HepG2 (cell line): Measurements from ENCODE around the gene ASXL1. TPM values are rescaled to one million over a fixed set of nuclear protein-coding genes. Genes with fewer than 3 reads are reported as not detected.

Experiments used
- ATAC-seq: fragments of 200-7000 bp; cut with Tn5 transposase; 3 replicates; pipeline ENCODE4 v1.9.1; 2020; ENCODE audit warnings: mild to moderate bottlenecking, moderate library complexity
- BruUV-seq: library from RNA; stranded (reverse); fragments of 400-500 nt; replicated peaks from 2 replicates; lab custom pipeline; 2021; lab: Mats Ljungman, UMichigan
- CTCF ChIA-PET: fragments of 300-600 bp; formaldehyde crosslinking; extraction: SDS; loops from one replicate; lab custom pipeline; 2021; ENCODE audit warnings: low total read pairs, inconsistent platforms, low intra/inter-chr PET ratio; lab: Yijun Ruan, JAX
- POLR2A ChIA-PET: fragments of 350-600 bp; sonication (Branson Sonifier 250); formaldehyde crosslinking; loops from one replicate; lab custom pipeline; 2020; ENCODE audit warnings: antibody characterized with exemption, inconsistent platforms; lab: Yijun Ruan, JAX
- DNase-seq: peaks from one replicate; pipeline ENCODE4 v3.0.0-alpha.2; 2015; ENCODE audit warnings: low spot score
- FAIRE-seq: peaks from 3 replicates; lab custom pipeline; 2011; peaks lifted over from hg19 to GRCh38; lab: Jason Lieb, UNC
- H2AFZ ChIP-seq: one replicate; pipeline ENCODE4 v1.6.1; 2011; ENCODE audit warnings: low read length, inconsistent platforms
- H3K27ac ChIP-seq: fragments of 300-600 bp; 3 replicates; pipeline ENCODE4 v1.8.0; 2011; ENCODE audit warnings: mixed run types, mild to moderate bottlenecking, mixed read lengths, low read length, inconsistent platforms; ENCODE audit not compliant: insufficient read depth; ENCODE audit errors: extremely low read length
- H3K27me3 ChIP-seq, 2 experiments: fragments of 200-600 bp in 1 of 2; 2 replicates in 1 of 2; 3 replicates in 1 of 2; pipeline versions ENCODE4 v1.6.0 to v1.8.0; 2011; ENCODE audit warnings: low read length in 2 of 2, mild to moderate bottlenecking in 2 of 2, moderate library complexity in 2 of 2, inconsistent platforms in 1 of 2; ENCODE audit not compliant: insufficient read depth in 2 of 2, control insufficient read depth in 1 of 2
- H3K36me3 ChIP-seq, 2 experiments: fragments of 200-600 bp in 1 of 2; replicated peaks in 1 of 2; 2 replicates in 1 of 2; 3 replicates in 1 of 2; pipeline versions ENCODE4 v1.5.1 to v1.8.0; 2011; ENCODE audit warnings: low read length in 2 of 2, inconsistent platforms in 1 of 2; ENCODE audit not compliant: insufficient read depth in 2 of 2, control insufficient read depth in 1 of 2
- H3K4me1 ChIP-seq: 2 replicates; pipeline ENCODE4 v1.5.1; 2012; ENCODE audit warnings: low read length, inconsistent platforms; ENCODE audit not compliant: insufficient read depth
- H3K4me2 ChIP-seq: 2 replicates; pipeline ENCODE4 v1.6.0; 2011; ENCODE audit warnings: low read depth, low read length, inconsistent platforms
- H3K4me3 ChIP-seq, 3 experiments: fragments of 200-600 bp in 1 of 3; sonication (generic), shearing (Covaris generic) in 1 of 3; replicated peaks in 1 of 3; 2 replicates each; pipeline ENCODE4 v1.5.1; 2011 to 2016; ENCODE audit warnings: low read length in 3 of 3, inconsistent platforms in 2 of 3, low read depth in 2 of 3, mild to moderate bottlenecking in 2 of 3, control low read depth in 1 of 3, mixed read lengths in 1 of 3; ENCODE audit not compliant: insufficient read depth in 1 of 3
- H3K79me2 ChIP-seq: one replicate; pipeline ENCODE4 v1.6.1; 2011; ENCODE audit warnings: low read length, inconsistent platforms; ENCODE audit not compliant: insufficient read depth
- H3K9ac ChIP-seq: 2 replicates; pipeline ENCODE4 v1.6.0; 2011; ENCODE audit warnings: mild to moderate bottlenecking, low read depth, low read length, inconsistent platforms; ENCODE audit not compliant: insufficient read depth
- H3K9me3 ChIP-seq: 2 replicates; pipeline ENCODE4 v1.5.1; 2012; ENCODE audit warnings: mild to moderate bottlenecking, low read length
- H4K20me1 ChIP-seq: 2 replicates; pipeline ENCODE4 v1.6.0; 2011; ENCODE audit warnings: inconsistent platforms, mild to moderate bottlenecking, low read length, moderate library complexity; ENCODE audit not compliant: insufficient read depth
- HNRNPL ChIP-seq: fragments of 200-400 bp; formaldehyde crosslinking; IDR thresholded peaks from 2 replicates; pipeline ENCODE4 v1.6.1; 2017; ENCODE audit warnings: mild to moderate bottlenecking, low read depth, low read length
- KLF15 ChIP-seq: sonication (generic); formaldehyde crosslinking; IDR thresholded peaks from 2 replicates; pipeline ENCODE4 v1.8.1; 2023; ENCODE audit warnings: borderline replicate concordance, mild to moderate bottlenecking, inconsistent platforms, missing genetic modification reagents, mixed read lengths
- MED8 ChIP-seq: sonication (generic); formaldehyde crosslinking; IDR thresholded peaks from 2 replicates; pipeline ENCODE4 v1.8.1; 2023; ENCODE audit warnings: mild to moderate bottlenecking, missing genetic modification reagents; ENCODE audit not compliant: insufficient replicate concordance
- NBN ChIP-seq: fragments of 450-650 bp; conservative IDR thresholded peaks from 2 replicates; pipeline ENCODE4 v1.6.1; 2017
- RBFOX2 ChIP-seq: fragments of 200-400 bp; formaldehyde crosslinking; IDR thresholded peaks from 2 replicates; pipeline ENCODE4 v1.6.1; 2017; ENCODE audit warnings: low read depth, mild to moderate bottlenecking, low read length
- SNAPC2 ChIP-seq: sonication (generic); formaldehyde crosslinking; IDR thresholded peaks from 2 replicates; pipeline ENCODE4 v1.8.1; 2022; ENCODE audit warnings: mild to moderate bottlenecking, missing genetic modification reagents
- SP1 ChIP-seq, 2 experiments: fragments of 450-650 bp in 1 of 2; sonication (generic) in 1 of 2; formaldehyde crosslinking in 1 of 2; IDR thresholded peaks; 2 replicates each; pipeline versions ENCODE4 v1.4.0 to v1.6.1; 2016 to 2020; ENCODE audit warnings: missing genetic modification reagents in 1 of 2
- TEAD3 ChIP-seq: optimal IDR thresholded peaks from 2 replicates; pipeline ENCODE3; 2016; ENCODE audit warnings: borderline replicate concordance
- ZBTB7B ChIP-seq: sonication (generic); formaldehyde crosslinking; IDR thresholded peaks from 2 replicates; pipeline ENCODE4 v1.4.0; 2020; ENCODE audit warnings: missing genetic modification reagents
- ZC3H13 ChIP-seq: sonication (generic); formaldehyde crosslinking; IDR thresholded peaks from 2 replicates; pipeline ENCODE4 v1.8.1; 2023; ENCODE audit warnings: mild to moderate bottlenecking, missing genetic modification reagents, moderate library complexity
- ZMYM3 ChIP-seq: sonication (generic); formaldehyde crosslinking; IDR thresholded peaks from 2 replicates; pipeline ENCODE4 v1.5.1; 2020; ENCODE audit warnings: mild to moderate bottlenecking, missing genetic modification reagents
- ZNF446 ChIP-seq: sonication (generic); formaldehyde crosslinking; IDR thresholded peaks from 2 replicates; pipeline ENCODE4 v1.5.0; 2020; ENCODE audit warnings: mild to moderate bottlenecking, missing genetic modification reagents
- ZNF605 ChIP-seq: sonication (generic); formaldehyde crosslinking; IDR thresholded peaks from 2 replicates; pipeline ENCODE4 v1.8.0; 2022; ENCODE audit warnings: mild to moderate bottlenecking, missing genetic modification reagents
- ZNF776 ChIP-seq: sonication (generic); formaldehyde crosslinking; IDR thresholded peaks from 2 replicates; pipeline ENCODE4 v1.4.0; 2020; ENCODE audit warnings: mild to moderate bottlenecking, missing genetic modification reagents
- WGBS: methylation state at CpG from one replicate; pipeline ENCODE4 v1.1.6; 2017; ENCODE audit warnings: low lambda C conversion rate; 5-methylcytosine and 5-hydroxymethylcytosine counted together
- in situ Hi-C: cut with HindIII; loops from 2 replicates; pipeline ENCODE4 v1.10.0; 2017; ENCODE audit warnings: low pct_unique_long_range_greater_than_20kb; ENCODE audit not compliant: extremely low pct_ligation_motif_present
- intact Hi-C: fragments of 100-400 bp; cut with micrococcal nuclease; formaldehyde crosslinking; loops from one replicate; pipeline ENCODE4 v1.10.0; 2022; ENCODE audit not compliant: unreplicated experiment
- polyA plus RNA-seq, 8 experiments: library from polyadenylated mRNA; depleted of rRNA in 3 of 8; stranded (reverse) in 7 of 8; unstranded in 1 of 8; fragments of >200 nt; fragmentation: Illumina TruSeq in 4 of 8; extraction: Trizol in 4 of 8; gene quantifications; 2 replicates each; pipeline versions ENCODE4 v1.2.1 to v1.2.3, GENCODE V29; 2011 to 2016; ENCODE audit warnings: low read depth in 4 of 8, missing spikeins in 1 of 8, mixed read lengths in 1 of 8; ENCODE audit not compliant: insufficient read depth in 1 of 8
- total RNA-seq, 5 experiments: library from RNA; depleted of rRNA; stranded (reverse); fragments of >200 nt; fragmentation: Illumina TruSeq; extraction: Trizol; gene quantifications; 2 replicates each; pipeline ENCODE4 v1.2.3, GENCODE V29; 2016; ENCODE audit warnings: low read depth in 1 of 5
- TF ChIP-seq, protein P1 (sequence below): sonication (generic); formaldehyde crosslinking; IDR thresholded peaks from 2 replicates; pipeline ENCODE4 v1.4.0; 2020; ENCODE audit warnings: mild to moderate bottlenecking, missing genetic modification reagents
- TF ChIP-seq, protein P2 (sequence below): sonication (generic); formaldehyde crosslinking; IDR thresholded peaks from 2 replicates; pipeline ENCODE4 v1.4.0; 2020; ENCODE audit warnings: mild to moderate bottlenecking, low read depth, missing genetic modification reagents
- TF ChIP-seq, protein P3 (sequence below): sonication (generic); formaldehyde crosslinking; IDR thresholded peaks from 2 replicates; pipeline ENCODE4 v1.4.0; 2020; ENCODE audit warnings: missing genetic modification reagents

Gene ASXL1
- total and polyA plus RNA-seq, 2 of the 13 experiments (the other 11 are each of a cell fraction or from before 2014, with no cell fraction given), result 62.1 to 74.8 TPM

DNA sequence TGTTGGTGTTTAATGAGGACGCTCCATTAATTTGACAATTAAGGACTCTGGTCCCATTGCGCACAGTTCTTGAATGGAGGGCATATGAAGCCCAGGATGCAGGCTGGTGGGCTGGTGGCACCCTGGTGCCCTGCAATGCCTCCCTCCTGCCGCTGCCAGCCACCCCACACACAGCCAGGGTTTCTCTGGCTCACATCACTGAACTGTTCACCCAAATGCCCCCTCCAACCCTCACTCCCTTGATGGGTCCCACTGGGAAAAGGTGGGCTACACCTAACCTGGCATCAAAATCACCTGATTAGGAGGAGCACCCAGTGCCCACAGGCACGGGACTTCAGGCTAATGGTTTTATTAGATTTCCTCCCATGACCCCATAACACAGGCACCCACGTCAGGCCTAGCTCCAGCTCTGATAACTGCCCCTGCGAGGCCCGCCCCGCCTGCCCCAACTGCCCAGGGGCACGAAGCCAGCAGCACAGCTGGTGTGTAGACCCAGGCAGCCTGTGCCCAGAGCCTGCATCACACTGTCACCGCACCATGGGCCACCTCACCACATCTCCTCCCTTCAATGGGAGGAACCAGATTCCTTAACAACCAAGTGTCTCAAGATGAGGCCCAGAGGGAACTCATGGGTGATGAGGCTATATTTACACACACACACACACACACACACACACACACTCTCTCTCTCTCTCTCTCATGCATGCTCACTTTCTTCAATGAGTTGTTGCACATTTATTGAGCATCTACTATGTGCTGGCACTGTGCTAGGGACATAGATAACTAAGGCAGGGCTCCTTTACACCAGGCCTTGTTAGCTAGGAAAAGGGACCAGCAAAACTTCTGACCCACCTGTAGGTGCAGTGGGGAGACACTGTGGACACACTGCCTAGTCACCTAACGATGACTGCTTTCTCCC lies 119.7 kb downstream of the ASXL1 start:
- no TSS peak for BruUV-seq
- intact Hi-C loops, result no loop called here
- TF ChIP-seq ZBTB7B (CRISPR knock-in tag), result 0 out of 2 replicates have a peak, but pooled peaks have one; percentile 6
- no peak for TF ChIP-seq KLF15
- peak; percentile 86; the same call in 1 of the 2 replicates for TF ChIP-seq ZMYM3 (CRISPR knock-in tag)
- TF ChIP-seq ZNF776, result 0 out of 2 replicates have a peak, but pooled peaks have one; percentile 45
- TF ChIP-seq ZNF446 (CRISPR knock-in tag), result no peak
- TF ChIP-seq, protein P1, sequence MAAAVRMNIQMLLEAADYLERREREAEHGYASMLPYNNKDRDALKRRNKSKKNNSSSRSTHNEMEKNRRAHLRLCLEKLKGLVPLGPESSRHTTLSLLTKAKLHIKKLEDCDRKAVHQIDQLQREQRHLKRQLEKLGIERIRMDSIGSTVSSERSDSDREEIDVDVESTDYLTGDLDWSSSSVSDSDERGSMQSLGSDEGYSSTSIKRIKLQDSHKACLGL (CRISPR knock-in tag), result 0 out of 2 replicates have a peak, but pooled peaks have one; percentile 20
- 0 out of 2 replicates have a peak, but pooled peaks have one; percentile 30 for TF ChIP-seq HNRNPL
- 0 out of 2 replicates have a peak, but pooled peaks have one; percentile 21 for TF ChIP-seq NBN
- TF ChIP-seq, protein P2, sequence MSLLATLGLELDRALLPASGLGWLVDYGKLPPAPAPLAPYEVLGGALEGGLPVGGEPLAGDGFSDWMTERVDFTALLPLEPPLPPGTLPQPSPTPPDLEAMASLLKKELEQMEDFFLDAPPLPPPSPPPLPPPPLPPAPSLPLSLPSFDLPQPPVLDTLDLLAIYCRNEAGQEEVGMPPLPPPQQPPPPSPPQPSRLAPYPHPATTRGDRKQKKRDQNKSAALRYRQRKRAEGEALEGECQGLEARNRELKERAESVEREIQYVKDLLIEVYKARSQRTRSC, result 0 out of 2 replicates have a peak, but pooled peaks have one; percentile 46
- no peak for TF ChIP-seq ZC3H13 (CRISPR knock-in tag)
- peak; percentile 48 for TF ChIP-seq MED8 (CRISPR knock-in tag)
- TF ChIP-seq, protein P3, sequence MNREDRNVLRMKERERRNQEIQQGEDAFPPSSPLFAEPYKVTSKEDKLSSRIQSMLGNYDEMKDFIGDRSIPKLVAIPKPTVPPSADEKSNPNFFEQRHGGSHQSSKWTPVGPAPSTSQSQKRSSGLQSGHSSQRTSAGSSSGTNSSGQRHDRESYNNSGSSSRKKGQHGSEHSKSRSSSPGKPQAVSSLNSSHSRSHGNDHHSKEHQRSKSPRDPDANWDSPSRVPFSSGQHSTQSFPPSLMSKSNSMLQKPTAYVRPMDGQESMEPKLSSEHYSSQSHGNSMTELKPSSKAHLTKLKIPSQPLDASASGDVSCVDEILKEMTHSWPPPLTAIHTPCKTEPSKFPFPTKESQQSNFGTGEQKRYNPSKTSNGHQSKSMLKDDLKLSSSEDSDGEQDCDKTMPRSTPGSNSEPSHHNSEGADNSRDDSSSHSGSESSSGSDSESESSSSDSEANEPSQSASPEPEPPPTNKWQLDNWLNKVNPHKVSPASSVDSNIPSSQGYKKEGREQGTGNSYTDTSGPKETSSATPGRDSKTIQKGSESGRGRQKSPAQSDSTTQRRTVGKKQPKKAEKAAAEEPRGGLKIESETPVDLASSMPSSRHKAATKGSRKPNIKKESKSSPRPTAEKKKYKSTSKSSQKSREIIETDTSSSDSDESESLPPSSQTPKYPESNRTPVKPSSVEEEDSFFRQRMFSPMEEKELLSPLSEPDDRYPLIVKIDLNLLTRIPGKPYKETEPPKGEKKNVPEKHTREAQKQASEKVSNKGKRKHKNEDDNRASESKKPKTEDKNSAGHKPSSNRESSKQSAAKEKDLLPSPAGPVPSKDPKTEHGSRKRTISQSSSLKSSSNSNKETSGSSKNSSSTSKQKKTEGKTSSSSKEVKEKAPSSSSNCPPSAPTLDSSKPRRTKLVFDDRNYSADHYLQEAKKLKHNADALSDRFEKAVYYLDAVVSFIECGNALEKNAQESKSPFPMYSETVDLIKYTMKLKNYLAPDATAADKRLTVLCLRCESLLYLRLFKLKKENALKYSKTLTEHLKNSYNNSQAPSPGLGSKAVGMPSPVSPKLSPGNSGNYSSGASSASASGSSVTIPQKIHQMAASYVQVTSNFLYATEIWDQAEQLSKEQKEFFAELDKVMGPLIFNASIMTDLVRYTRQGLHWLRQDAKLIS, result no peak
- TF ChIP-seq ZNF605 (CRISPR knock-in tag), result peak; percentile 8; the same call in 1 of the 2 replicates
- 0 out of 2 replicates have a peak, but pooled peaks have one; percentile 29 for TF ChIP-seq RBFOX2
- TF ChIP-seq TEAD3 (CRISPR knock-in tag), result peak; percentile 15
- TF ChIP-seq SP1 (IDR thresholded peaks at IDR 0.05), result no peak
- TF ChIP-seq SP1 (CRISPR knock-in tag; IDR thresholded peaks at IDR 0.05), result no peak
- no peak for TF ChIP-seq SNAPC2 (CRISPR knock-in tag)

More for the DNA sequence above, 119.7 kb downstream of the ASXL1 start:
- Histone ChIP-seq H3K4me1 (peaks cover 94% of the 10 kb centered on the region), H3K9me3 (no peaks in the 10 kb centered on the region), H4K20me1 (peaks cover 61% of the 10 kb centered on the region), H3K27me3 (no peaks in the 10 kb centered on the region), H3K4me3 (no peak overlapping the region), H3K79me2 (peaks cover 95% of the 10 kb centered on the region), H3K4me2 (no peak overlapping the region), H2AFZ (no peak overlapping the region), H3K36me3 (peaks cover 2 to 9% of the 10 kb centered on the region in 2 experiments; a peak in 2 of 5 replicates), H3K27ac (peak overlapping the region; percentile 85), H3K9ac (no peak overlapping the region)
- 97% methylated on average over 11 of the region's 11 CpGs for WGBS
- no peak for DNase-seq
- in situ Hi-C loops, result no loop called here
- ChIA-PET POLR2A (interaction anchor here (0.6 to 0.8 kb wide), 2 partner anchors 34 to 46 kb away, joined by 3 read pairs; no protein-coding TSS in a partner anchor), CTCF (no interaction called here)
- ATAC-seq, result no peak
- FAIRE-seq, result no peak
